Activated effector memory CD4-positive, alpha-beta T cell treated with anti-CD3 and anti-CD28 coated beads, Interleukin-2, amount 50 U/mL, for 16 hours (primary cell): ENCODE data around the gene CHMP4A.

Experiments
- DNase-seq: peaks from one replicate; pipeline ENCODE4 v3.0.0-alpha.2; 2020

Gene CHMP4A

GRCh38 chr14:24246765-24247212 is 33.5 kb upstream of the CHMP4A start:
- peak; percentile 65 for DNase-seq

GRCh38 chr14:24245350-24245749 is 32.1 kb upstream of the CHMP4A start:
- peak; percentile 50 for DNase-seq

- DNase-seq, result no peak
Measured at GRCh38 chr14:24243336-24243836, 30.1 kb upstream of the CHMP4A start.

GRCh38 chr14:24241829-24242443 is 28.6 kb upstream of the CHMP4A start:
- peak; percentile 97 for DNase-seq

- no peak for DNase-seq
Measured at GRCh38 chr14:24240110-24240918, 27.0 kb upstream of the CHMP4A start.

GRCh38 chr14:24238527-24239037 is 25.3 kb upstream of the CHMP4A start:
- peak; percentile 59 for DNase-seq

- DNase-seq, result peak; percentile 65
Measured at GRCh38 chr14:24238123-24238522, 24.8 kb upstream of the CHMP4A start.

GRCh38 chr14:24237463-24237955 is 24.2 kb upstream of the CHMP4A start:
- DNase-seq, result no peak

GRCh38 chr14:24236689-24237462 is 23.6 kb upstream of the CHMP4A start:
- no peak for DNase-seq

GRCh38 chr14:24235804-24236688 is 22.8 kb upstream of the CHMP4A start:
- no peak for DNase-seq

GRCh38 chr14:24234095-24235005 is 21.1 kb upstream of the CHMP4A start:
- DNase-seq, result no peak

- DNase-seq, result peak; percentile 69
Measured at GRCh38 chr14:24233538-24233866, 20.2 kb upstream of the CHMP4A start.

- peak; percentile 71 for DNase-seq
Measured at GRCh38 chr14:24232645-24233537, 19.6 kb upstream of the CHMP4A start, which contains the start of gene GMPR2. GMPR2 (plus strand) TSS chr14:24232929; CDS start chr14:24233254, 325 bp downstream.

- peak; percentile 96 for DNase-seq
Measured at GRCh38 chr14:24232121-24232644, 18.9 kb upstream of the CHMP4A start, which contains the start of gene NEDD8. NEDD8 (minus strand) TSS chr14:24232367; CDS start chr14:24232267, 100 bp downstream.

GRCh38 chr14:24231263-24232120 is 18.2 kb upstream of the CHMP4A start:
- DNase-seq, result peak; percentile 73

GRCh38 chr14:24228902-24229301 is 15.6 kb upstream of the CHMP4A start:
- no peak for DNase-seq

GRCh38 chr14:24226473-24226872 is 13.2 kb upstream of the CHMP4A start:
- DNase-seq, result no peak

GRCh38 chr14:24224618-24225071 is 11.4 kb upstream of the CHMP4A start:
- DNase-seq, result no peak
